SW480 (cell line): ENCODE results near the gene RIPOR2.
A peak's percentile ranks its signal among the peaks of the same experiment; 100 is the strongest.
"Not testable (repeated sequence)": the region's sequence is repeated elsewhere in the genome, so short reads cannot be mapped to it uniquely, and the experiment has no call there.

Experiments used
- DNase-seq: peaks from one replicate; pipeline ENCODE4 v3.0.0-alpha.2; 2016; ENCODE audit warnings: low spot score

Gene RIPOR2

GRCh38 chr6:24807584-24807983 is 128.2 kb downstream of the RIPOR2 start:
- no peak for DNase-seq

DNA sequence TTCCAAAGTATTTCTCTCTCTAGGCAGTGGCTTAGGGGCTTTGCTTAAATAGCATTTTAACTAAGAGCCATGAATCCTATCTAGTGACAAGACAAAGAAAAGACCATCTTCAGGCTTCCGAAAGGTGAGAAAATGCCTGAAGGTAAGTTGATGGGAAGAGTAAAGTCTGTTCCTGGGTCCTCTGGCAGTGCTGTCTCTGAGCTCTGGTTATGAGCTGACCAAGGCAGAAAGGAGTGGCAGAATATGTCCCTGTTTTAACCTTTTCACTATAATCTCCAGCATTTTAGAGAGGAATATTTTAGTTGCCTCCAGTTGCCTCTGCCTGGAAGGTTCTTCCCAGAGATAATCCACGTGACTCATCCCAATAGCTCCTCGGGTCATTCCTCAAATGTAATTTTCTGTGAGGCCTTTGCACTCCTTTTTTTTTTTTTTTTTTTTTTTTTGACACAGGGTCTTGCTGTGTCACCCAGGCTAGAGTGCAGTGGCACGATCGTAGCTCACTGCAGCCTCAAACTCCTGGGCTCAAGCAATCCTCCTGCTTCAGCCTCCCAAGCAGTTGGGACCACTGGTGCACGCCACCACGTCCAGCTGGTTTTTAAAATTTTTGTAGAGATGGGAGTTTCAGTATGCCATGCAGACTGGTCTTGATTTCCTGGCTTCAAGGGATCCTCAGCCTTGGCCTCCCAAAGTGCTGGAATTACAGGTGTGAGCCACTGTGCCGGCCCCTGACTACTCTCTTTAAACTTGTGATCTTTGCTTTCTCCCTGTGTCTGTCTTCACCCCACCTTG is 133.3 kb downstream of the RIPOR2 start:
- DNase-seq: no peak

- DNase-seq: no peak
Observed at GRCh38 chr6:24799541-24799915, 136.2 kb downstream of the RIPOR2 start.

DNA sequence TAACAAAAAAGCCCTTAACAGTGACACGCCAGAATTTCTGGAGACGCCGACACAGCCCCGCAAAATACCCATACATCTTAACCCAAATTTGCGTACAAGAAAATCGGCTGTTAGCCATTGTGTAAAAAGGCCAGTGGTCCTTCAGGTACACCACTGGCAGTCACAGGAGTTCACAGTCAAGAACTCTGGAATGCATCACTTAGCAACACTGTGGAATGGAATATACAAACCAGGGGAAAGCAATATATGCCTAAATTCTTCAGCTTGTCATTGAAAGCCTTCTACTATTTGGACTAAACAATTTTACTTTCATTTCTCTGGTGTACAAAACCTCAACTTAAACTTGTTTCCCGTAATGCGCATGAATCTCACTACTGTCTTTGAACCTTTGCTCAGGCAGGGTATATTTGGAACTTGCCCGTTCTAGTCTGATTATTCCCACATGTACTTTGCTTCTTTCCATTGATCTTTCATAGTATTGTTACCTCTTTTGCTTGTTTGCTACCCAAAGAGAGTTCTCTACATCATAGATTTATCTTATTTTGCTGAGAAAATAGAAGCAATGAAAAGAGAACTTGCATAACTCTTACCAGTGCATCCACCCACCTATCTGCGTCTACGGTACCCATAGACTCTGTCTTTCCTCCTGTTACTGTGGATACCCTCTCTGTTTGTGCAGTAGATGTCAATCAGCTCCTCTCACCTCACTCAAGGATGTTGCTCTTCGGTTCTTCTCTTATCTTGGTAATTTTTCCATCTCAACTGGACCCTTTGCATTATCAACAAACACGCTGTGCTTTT is 136.8 kb downstream of the RIPOR2 start, which contains the start of gene ARMH2:
Gene ARMH2, minus strand, starts transcription at position 178 of the 801 bp plus-strand sequence. Its CDS starts 60 bp downstream, at position 118.
- DNase-seq: no peak

- DNase-seq: no peak
Observed at GRCh38 chr6:24797596-24798216, 138.1 kb downstream of the RIPOR2 start.

- DNase-seq: no peak
Observed at GRCh38 chr6:24796616-24797290, 139.0 kb downstream of the RIPOR2 start.

DNA sequence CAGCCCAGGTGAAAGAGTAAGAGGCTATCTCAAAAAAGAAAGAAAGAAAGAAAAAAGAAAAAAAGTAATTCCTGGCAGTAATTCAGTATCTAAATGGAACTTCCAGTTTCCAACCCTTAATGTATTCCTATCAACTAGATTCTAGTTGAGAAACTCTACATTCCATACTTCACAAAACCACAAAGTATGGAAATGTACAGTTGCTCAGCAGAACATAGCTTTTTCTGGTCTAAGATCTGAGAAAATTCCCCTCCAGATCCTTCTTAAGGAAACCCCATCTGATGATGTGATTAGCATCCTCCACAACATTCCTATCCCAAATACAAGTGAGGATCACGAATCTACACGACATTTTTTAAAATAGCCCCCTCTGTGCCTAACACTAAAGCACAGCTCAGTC is 140.7 kb downstream of the RIPOR2 start:
- no peak for DNase-seq

- DNase-seq: no peak
Observed at GRCh38 chr6:24788031-24788665, 147.6 kb downstream of the RIPOR2 start.

DNA sequence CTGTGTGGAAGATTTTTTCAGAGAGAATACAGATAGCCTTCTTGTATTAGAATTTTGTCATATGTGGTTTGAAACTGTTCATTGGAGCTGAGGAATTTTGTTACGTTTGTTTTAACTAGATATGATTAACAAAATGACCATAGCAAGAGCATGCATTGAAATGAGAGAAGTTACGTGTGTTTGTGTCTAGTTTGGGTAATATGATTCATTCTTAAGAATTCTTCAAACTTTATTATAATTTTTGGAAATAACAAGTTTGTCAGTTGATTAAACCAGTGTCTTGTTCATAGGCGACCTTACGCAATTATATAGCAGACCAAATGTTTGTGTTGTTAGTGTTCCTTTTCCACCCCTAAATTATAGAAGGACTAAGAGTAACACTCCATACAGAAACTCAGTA is 155.6 kb downstream of the RIPOR2 start:
- DNase-seq: no peak

DNA sequence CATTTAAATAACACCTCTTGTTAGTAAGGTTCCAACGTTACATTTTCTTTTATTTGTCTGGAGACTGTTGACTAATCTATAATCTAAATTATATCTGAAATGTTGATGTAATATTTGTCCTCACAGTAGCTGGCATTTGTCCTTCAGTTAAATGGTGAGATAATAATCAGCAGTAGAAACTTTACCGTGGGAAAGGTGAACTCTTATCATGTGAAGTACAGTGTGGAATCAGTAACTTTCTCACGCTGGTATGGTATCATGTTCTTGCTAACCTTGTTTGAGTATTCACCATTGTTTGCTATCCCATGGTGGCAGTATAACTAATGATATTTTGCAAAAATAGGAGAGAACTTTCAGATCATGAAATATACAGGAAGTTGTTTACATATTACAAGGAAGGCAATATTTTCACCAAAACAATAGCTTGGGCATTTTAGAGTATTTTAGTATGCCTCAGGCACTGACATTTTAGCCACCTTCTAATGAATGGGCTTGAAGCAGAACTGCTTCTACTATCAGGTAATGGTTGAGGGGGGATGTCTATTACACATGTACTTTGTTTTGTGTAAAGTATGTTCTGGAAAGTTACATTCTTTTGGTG is 156.2 kb downstream of the RIPOR2 start:
- DNase-seq: no peak

DNA sequence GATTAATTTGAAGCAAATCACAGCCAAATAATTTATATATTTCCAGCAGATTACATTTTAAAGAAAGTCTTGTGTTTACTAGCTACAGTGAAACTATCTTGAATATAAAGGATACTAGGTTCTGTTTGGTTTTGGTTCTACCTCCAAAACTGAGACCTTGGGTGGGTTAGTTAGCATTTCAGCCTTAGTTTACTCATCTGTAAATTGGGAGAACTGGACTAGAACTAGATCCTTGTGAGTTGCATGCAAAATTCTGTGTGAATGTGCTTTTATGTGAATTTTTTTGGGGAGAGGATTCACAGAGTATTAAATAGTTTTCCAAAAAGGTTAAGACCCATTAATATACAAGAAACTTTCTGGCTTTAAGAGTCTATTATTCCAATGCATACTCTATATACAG is 156.9 kb downstream of the RIPOR2 start:
- DNase-seq: no peak

DNA sequence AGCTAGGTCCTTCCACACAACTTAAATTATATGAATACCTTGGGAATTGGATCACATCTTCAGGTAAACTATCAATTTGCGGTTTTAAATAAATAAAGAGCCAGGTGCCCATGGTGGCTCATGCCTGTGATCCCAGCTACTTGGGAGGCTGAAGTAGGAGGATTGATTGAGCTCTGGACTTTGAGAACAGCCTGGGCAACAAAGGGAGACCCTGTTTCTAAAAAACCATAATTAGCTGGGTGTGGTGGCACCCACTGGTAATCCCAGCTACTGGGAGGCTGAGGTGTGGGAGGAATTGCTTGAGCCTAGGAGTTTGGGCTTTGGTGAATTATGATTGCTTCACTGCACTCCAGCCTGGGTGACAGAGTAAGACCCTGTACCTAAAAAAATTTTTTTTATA is 157.6 kb downstream of the RIPOR2 start:
- no peak for DNase-seq

DNA sequence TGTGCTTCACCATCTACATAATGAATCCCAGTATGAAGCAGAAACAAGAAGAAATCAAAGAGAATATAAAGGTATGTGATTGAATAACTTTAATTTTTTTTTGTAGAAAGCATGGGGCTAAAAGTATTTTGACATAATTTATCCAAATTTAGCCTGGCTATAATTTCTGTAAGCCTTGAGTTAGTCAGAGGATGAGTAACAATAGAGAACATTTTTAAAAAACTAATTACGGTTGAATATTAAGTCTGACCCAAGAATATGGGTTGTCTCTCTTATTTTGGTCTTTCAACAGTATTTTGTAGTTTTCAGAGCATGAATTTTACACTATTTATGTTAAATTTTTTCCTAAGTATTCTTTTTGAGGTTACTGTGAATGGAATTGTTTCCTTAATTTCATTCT is 158.5 kb downstream of the RIPOR2 start:
- DNase-seq: no peak

- peak; percentile 31 for DNase-seq
Observed at GRCh38 chr6:24775520-24776058, 160.2 kb downstream of the RIPOR2 start.

- DNase-seq: peak; percentile 88
Observed at GRCh38 chr6:24774696-24775519, 160.9 kb downstream of the RIPOR2 start, which contains the start of gene GMNN. Gene GMNN, plus strand, starts transcription at chr6:24774937. Its CDS starts 2,310 bp downstream, at chr6:24777247.

- DNase-seq: no peak
Observed at GRCh38 chr6:24768361-24768760, 167.4 kb downstream of the RIPOR2 start.

- DNase-seq: peak; percentile 14
Observed at GRCh38 chr6:24766680-24767462, 168.9 kb downstream of the RIPOR2 start.

- not testable (repeated sequence) for DNase-seq
Observed at GRCh38 chr6:24765968-24766367, 169.8 kb downstream of the RIPOR2 start.
